Calu3 (cell line): Measurements from ENCODE around the gene ZFYVE9. TPM values are rescaled to one million over a fixed set of nuclear protein-coding genes. Genes with fewer than 3 reads are reported as not detected.
"Not testable (repeated sequence)": the region's sequence is repeated elsewhere in the genome, so short reads cannot be mapped to it uniquely, and the experiment has no call there.

Experiments
- BruUV-seq: library from RNA; stranded (reverse); fragments of 400-500 nt; replicated peaks from 2 replicates; lab custom pipeline; 2021; lab: Mats Ljungman, UMichigan
- CTCF ChIA-PET: fragments of 300-600 bp; sonication (Branson Sonifier 250); formaldehyde crosslinking; loops from one replicate; lab custom pipeline; 2022; ENCODE audit warnings: antibody characterized with exemption; lab: Charles Lee
- DNase-seq: peaks from one replicate; pipeline ENCODE4 v3.0.0; 2022
- H3K27ac Mint-ChIP-seq: one replicate; pipeline ENCODE4 v1.8.0; 2022; ENCODE audit warnings: mixed read lengths; ENCODE audit not compliant: unreplicated experiment
- H3K27me3 Mint-ChIP-seq: one replicate; pipeline ENCODE4 v1.8.0; 2022; ENCODE audit warnings: mixed read lengths; ENCODE audit not compliant: unreplicated experiment
- H3K36me3 Mint-ChIP-seq: one replicate; pipeline ENCODE4 v1.8.0; 2022; ENCODE audit warnings: mild to moderate bottlenecking, moderate library complexity, mixed read lengths; ENCODE audit not compliant: insufficient read depth, unreplicated experiment
- H3K4me1 Mint-ChIP-seq: one replicate; pipeline ENCODE4 v1.8.0; 2022; ENCODE audit warnings: mild to moderate bottlenecking, low read depth, mixed read lengths; ENCODE audit not compliant: unreplicated experiment
- H3K4me3 Mint-ChIP-seq: one replicate; pipeline ENCODE4 v1.8.0; 2022; ENCODE audit warnings: mild to moderate bottlenecking, low read depth, moderate library complexity, mixed read lengths; ENCODE audit not compliant: unreplicated experiment
- H3K9me3 Mint-ChIP-seq: one replicate; pipeline ENCODE4 v1.8.0; 2022; ENCODE audit warnings: low read depth, mixed read lengths; ENCODE audit not compliant: unreplicated experiment
- intact Hi-C: fragments of 100-400 bp; cut with micrococcal nuclease; formaldehyde crosslinking; loops from one replicate; pipeline ENCODE4 v1.10.0; 2022; ENCODE audit not compliant: unreplicated experiment
- total RNA-seq: library from RNA; stranded (reverse); gene quantifications from 2 replicates; pipeline ENCODE4 v1.2.3, GENCODE V29; 2022
- TF ChIP-seq, protein P1 (sequence below): fragments of 200-600 bp; IDR thresholded peaks from one replicate; pipeline ENCODE4 v1.8.0; 2022; ENCODE audit warnings: antibody characterized with exemption; ENCODE audit not compliant: unreplicated experiment

ZFYVE9 gene
- total RNA-seq, 1 experiment from 2014 or later = 13.6 TPM

- TF ChIP-seq, protein P1, sequence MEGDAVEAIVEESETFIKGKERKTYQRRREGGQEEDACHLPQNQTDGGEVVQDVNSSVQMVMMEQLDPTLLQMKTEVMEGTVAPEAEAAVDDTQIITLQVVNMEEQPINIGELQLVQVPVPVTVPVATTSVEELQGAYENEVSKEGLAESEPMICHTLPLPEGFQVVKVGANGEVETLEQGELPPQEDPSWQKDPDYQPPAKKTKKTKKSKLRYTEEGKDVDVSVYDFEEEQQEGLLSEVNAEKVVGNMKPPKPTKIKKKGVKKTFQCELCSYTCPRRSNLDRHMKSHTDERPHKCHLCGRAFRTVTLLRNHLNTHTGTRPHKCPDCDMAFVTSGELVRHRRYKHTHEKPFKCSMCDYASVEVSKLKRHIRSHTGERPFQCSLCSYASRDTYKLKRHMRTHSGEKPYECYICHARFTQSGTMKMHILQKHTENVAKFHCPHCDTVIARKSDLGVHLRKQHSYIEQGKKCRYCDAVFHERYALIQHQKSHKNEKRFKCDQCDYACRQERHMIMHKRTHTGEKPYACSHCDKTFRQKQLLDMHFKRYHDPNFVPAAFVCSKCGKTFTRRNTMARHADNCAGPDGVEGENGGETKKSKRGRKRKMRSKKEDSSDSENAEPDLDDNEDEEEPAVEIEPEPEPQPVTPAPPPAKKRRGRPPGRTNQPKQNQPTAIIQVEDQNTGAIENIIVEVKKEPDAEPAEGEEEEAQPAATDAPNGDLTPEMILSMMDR = no peak
- no TSS peak for BruUV-seq
- peaks cover under 1% of the 10 kb centered on the region for H3K4me1 Mint-ChIP-seq
- no peak overlapping the region for H3K4me3 Mint-ChIP-seq
- no peaks in the 10 kb centered on the region for H3K27me3 Mint-ChIP-seq
- CTCF ChIA-PET = no interaction called here
- H3K27ac Mint-ChIP-seq = no peak overlapping the region
- DNase-seq = no peak
- H3K9me3 Mint-ChIP-seq = no peaks in the 10 kb centered on the region
- no peaks in the 10 kb centered on the region for H3K36me3 Mint-ChIP-seq
- intact Hi-C loops = no loop called here
Observed at GRCh38 chr1:52164604-52165003, 22.7 kb downstream of the ZFYVE9 start.

- TF ChIP-seq, protein P1 = no peak
- no peaks in the 10 kb centered on the region for H3K27me3 Mint-ChIP-seq
- CTCF ChIA-PET = interaction anchor here (0.6 kb wide), 1 partner anchor 136 kb away, joined by 3 read pairs; no protein-coding TSS in a partner anchor
- intact Hi-C loops = no loop called here
- no peak overlapping the region for H3K27ac Mint-ChIP-seq
- BruUV-seq = no TSS peak
- no peaks in the 10 kb centered on the region for H3K9me3 Mint-ChIP-seq
- H3K4me1 Mint-ChIP-seq = no peaks in the 10 kb centered on the region
- H3K4me3 Mint-ChIP-seq = no peak overlapping the region
- no peak for DNase-seq
- no peaks in the 10 kb centered on the region for H3K36me3 Mint-ChIP-seq
Observed at GRCh38 chr1:52166996-52167753, 25.3 kb downstream of the ZFYVE9 start.

DNA sequence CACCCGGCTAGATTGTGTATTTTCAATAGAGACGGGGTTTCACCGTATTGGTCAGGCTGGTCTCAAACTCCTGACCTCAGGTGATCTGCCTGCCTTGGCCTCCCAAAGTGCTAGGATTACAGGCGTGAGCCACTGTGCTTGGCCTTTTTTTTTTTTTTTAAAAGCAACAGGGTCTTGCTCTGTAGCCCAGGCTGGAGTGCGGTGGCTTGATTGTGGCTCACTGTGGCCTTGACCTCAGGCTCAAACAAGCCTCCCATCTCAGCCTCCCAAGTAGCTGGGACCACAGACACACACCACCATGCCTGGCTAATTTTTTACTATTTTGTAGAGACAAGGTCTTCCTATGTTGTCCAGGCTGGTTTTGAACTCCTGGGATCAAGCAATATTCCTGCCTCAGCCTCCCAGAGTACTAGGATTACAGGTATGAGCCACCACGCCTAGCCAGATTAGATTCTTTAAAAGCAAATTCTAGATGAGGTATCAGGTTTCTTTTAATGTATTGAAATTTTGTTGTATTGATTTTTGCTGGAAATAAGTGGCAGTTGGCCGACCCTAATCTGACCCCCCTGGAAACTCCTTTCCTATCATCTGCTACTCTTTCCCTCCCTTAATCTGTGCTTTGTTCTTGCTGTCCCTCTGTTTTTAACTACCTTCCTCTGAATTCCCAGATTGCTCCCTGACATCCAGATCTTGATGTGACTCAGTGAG, 26.6 kb downstream of the ZFYVE9 start:
- no TSS peak for BruUV-seq

DNA sequence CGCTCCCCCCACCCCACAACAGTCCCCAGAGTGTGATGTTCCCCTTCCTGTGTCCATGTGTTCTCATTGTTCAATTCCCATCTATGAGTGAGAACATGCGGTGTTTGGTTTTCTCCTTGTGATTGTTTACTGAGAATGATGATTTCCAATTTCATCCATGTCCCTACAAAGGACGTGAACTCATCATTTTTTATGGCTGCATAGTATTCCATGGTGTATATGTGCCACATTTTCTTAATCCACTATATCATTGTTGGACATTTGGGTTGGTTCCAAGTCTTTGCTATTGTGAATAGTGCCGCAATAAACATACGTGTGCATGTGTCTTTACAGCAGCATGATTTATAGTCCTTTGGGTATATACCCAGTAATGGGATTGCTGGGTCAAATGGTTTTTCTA, 29.3 kb downstream of the ZFYVE9 start:
- H3K4me3 Mint-ChIP-seq, DNase-seq, CTCF ChIA-PET, H3K9me3 Mint-ChIP-seq, H3K27ac Mint-ChIP-seq, H3K36me3 Mint-ChIP-seq, H3K27me3 Mint-ChIP-seq, H3K4me1 Mint-ChIP-seq, BruUV-seq, intact Hi-C loops: not testable (repeated sequence)

More for the DNA sequence above, 26.6 kb downstream of the ZFYVE9 start:
- no peak for DNase-seq
- Mint-ChIP-seq H3K4me3 (no peak overlapping the region), H3K27me3 (no peaks in the 10 kb centered on the region), H3K9me3 (no peaks in the 10 kb centered on the region), H3K36me3 (no peaks in the 10 kb centered on the region), H3K27ac (no peak overlapping the region), H3K4me1 (no peaks in the 10 kb centered on the region)
- intact Hi-C loops = no loop called here
- CTCF ChIA-PET = no interaction called here
- TF ChIP-seq, protein P1 = no peak
